Measurements from ENCODE around the gene DOLK. TPM values are rescaled to one million over a fixed set of nuclear protein-coding genes. Genes with fewer than 3 reads are reported as not detected.

The DOLK gene
- total RNA-seq, 1 experiment from 2014 or later, result 12.0 TPM

GRCh38 chr9:128946571-128947276 is 679 bp downstream of the DOLK start:
- intact Hi-C loops (cut with micrococcal nuclease), result no loop called here
- peak overlapping the region; percentile 94 for H3K27ac ChIP-seq (ENCODE audit: low read depth, low read length)
- no peak overlapping the region for H2AFZ ChIP-seq (ENCODE audit: low read depth, low read length, poor library complexity, severe bottlenecking)
- DNase-seq (ENCODE audit: low read depth, low spot score) (no peak), ATAC-seq (peak; percentile 35)
- peak overlapping the region; percentile 95 for H3K4me2 ChIP-seq (ENCODE audit: low read length)
- no peaks in the 10 kb centered on the region for H3K9me2 ChIP-seq (ENCODE audit: insufficient read depth)
- ChIA-PET CTCF (no interaction called here), POLR2A (no interaction called here), RAD21 (ENCODE audit: low non-redundant PET in 1 of 2, low total read pairs in 2 of 2, uncharacterized antibody in 2 of 2, unreplicated experiment in 2 of 2) (no interaction called here)
- H3K9me3 ChIP-seq (ENCODE audit: control insufficient read depth in 1 of 2, insufficient read depth in 1 of 2, low read depth in 1 of 2, low read length in 2 of 2), result no peaks in the 10 kb centered on the region
- H3K79me2 ChIP-seq (ENCODE audit: insufficient read depth, low read length), result peaks cover 37% of the 10 kb centered on the region
- H4K20me1 ChIP-seq (ENCODE audit: insufficient read depth), result no peaks in the 10 kb centered on the region
- peak overlapping the region; percentile 90 to 100 for H3K4me3 ChIP-seq (replicated peaks in 1 of 2; ENCODE audit: low read depth in 1 of 2, low read length in 2 of 2)
- peaks cover 2 to 5% of the 10 kb centered on the region in 2 experiments; a peak in 1 of 4 replicates for H3K36me3 ChIP-seq (ENCODE audit: control insufficient read depth in 1 of 2, insufficient read depth in 2 of 2, low read length in 2 of 2)
- H3K4me1 ChIP-seq (ENCODE audit: control insufficient read depth in 1 of 2, insufficient read depth in 2 of 2, low read length in 2 of 2), result peaks cover 8 to 18% of the 10 kb centered on the region in 2 experiments; a peak in 2 of 4 replicates
- no peaks in the 10 kb centered on the region for H3K27me3 ChIP-seq (ENCODE audit: insufficient read depth, low read length)
- TF ChIP-seq, protein P1, sequence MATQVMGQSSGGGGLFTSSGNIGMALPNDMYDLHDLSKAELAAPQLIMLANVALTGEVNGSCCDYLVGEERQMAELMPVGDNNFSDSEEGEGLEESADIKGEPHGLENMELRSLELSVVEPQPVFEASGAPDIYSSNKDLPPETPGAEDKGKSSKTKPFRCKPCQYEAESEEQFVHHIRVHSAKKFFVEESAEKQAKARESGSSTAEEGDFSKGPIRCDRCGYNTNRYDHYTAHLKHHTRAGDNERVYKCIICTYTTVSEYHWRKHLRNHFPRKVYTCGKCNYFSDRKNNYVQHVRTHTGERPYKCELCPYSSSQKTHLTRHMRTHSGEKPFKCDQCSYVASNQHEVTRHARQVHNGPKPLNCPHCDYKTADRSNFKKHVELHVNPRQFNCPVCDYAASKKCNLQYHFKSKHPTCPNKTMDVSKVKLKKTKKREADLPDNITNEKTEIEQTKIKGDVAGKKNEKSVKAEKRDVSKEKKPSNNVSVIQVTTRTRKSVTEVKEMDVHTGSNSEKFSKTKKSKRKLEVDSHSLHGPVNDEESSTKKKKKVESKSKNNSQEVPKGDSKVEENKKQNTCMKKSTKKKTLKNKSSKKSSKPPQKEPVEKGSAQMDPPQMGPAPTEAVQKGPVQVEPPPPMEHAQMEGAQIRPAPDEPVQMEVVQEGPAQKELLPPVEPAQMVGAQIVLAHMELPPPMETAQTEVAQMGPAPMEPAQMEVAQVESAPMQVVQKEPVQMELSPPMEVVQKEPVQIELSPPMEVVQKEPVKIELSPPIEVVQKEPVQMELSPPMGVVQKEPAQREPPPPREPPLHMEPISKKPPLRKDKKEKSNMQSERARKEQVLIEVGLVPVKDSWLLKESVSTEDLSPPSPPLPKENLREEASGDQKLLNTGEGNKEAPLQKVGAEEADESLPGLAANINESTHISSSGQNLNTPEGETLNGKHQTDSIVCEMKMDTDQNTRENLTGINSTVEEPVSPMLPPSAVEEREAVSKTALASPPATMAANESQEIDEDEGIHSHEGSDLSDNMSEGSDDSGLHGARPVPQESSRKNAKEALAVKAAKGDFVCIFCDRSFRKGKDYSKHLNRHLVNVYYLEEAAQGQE (IDR thresholded peaks at IDR 0.05; ENCODE audit: low read depth), result no peak
- no peak for TF ChIP-seq MAX (IDR thresholded peaks at IDR 0.05)
- TF ChIP-seq EGR1 (IDR thresholded peaks at IDR 0.05; ENCODE audit: low read depth), result no peak
- TF ChIP-seq POLR2AphosphoS5 (IDR thresholded peaks at IDR 0.05; ENCODE audit: low read depth, low read length), result no peak
- no peak for TF ChIP-seq ZFX (IDR thresholded peaks at IDR 0.05)
- no peak for TF ChIP-seq ZNF274 (IDR thresholded peaks at IDR 0.05; ENCODE audit: low read depth, low read length)
- TF ChIP-seq ELF1 (IDR thresholded peaks at IDR 0.05; ENCODE audit: borderline replicate concordance, low read depth), result no peak
- BruUV-seq (replicated peaks), result TSS peak; percentile 82
- peak overlapping the region; percentile 100 for H3K9ac ChIP-seq (ENCODE audit: low read length)
